Testis (tissue), 2 donors: ENCODE results near the gene CUL4B.

Experiments
- CTCF ChIP-seq, 3 experiments: fragments of 450-650 bp in 2 of 3; fragments of 200-600 bp in 1 of 3; sonication (generic) in 1 of 3; IDR thresholded peaks; one replicate each; pipeline ENCODE4 v1.5.1; 2016 to 2019; ENCODE audit warnings: antibody characterized with exemption in 3 of 3, mild to moderate bottlenecking in 2 of 3, moderate library complexity in 1 of 3
- POLR2A ChIP-seq: fragments of 450-650 bp; IDR thresholded peaks from one replicate; pipeline ENCODE4 v1.6.1; 2017; ENCODE audit warnings: antibody characterized with exemption, mild to moderate bottlenecking, moderate library complexity

GRCh38 chrX:120522820-120523219 lies 37.9 kb downstream of the CUL4B start:
- TF ChIP-seq POLR2A (no peak), CTCF (IDR thresholded peaks at IDR 0.05) (no peak)
